Spleen (tissue), 7 donors: ENCODE data around the gene TRMT61A.

Experiments
- POLR2A ChIP-seq, 3 donors: fragments of 450-650 bp; IDR thresholded peaks; one replicate each; pipeline ENCODE4 v1.5.1; 2017; ENCODE audit warnings: antibody characterized with exemption in 3 of 3, mild to moderate bottlenecking in 1 of 3
- TF ChIP-seq, protein P1 (sequence below), 11 experiments: fragments of 200-600 bp in 7 of 11; fragments of 450-650 bp in 4 of 11; sonication (generic) in 4 of 11; IDR thresholded peaks in 8 of 11; conservative IDR thresholded peaks in 3 of 11; 1 replicate in 7 of 11; 2 replicates in 4 of 11; pipeline versions ENCODE4 v1.4.0 to v1.8.0; 2016 to 2021; ENCODE audit warnings: antibody characterized with exemption in 11 of 11, inconsistent platforms in 4 of 11, mild to moderate bottlenecking in 1 of 11
- donor health status: DM: no; HTN: no; CAD: no; lungs with moderate emphysema.
- donor health status: DM: no; HTN: no; CAD: no.
- donor health status: DM: no; HTN: no; CAD: no.

DNA sequence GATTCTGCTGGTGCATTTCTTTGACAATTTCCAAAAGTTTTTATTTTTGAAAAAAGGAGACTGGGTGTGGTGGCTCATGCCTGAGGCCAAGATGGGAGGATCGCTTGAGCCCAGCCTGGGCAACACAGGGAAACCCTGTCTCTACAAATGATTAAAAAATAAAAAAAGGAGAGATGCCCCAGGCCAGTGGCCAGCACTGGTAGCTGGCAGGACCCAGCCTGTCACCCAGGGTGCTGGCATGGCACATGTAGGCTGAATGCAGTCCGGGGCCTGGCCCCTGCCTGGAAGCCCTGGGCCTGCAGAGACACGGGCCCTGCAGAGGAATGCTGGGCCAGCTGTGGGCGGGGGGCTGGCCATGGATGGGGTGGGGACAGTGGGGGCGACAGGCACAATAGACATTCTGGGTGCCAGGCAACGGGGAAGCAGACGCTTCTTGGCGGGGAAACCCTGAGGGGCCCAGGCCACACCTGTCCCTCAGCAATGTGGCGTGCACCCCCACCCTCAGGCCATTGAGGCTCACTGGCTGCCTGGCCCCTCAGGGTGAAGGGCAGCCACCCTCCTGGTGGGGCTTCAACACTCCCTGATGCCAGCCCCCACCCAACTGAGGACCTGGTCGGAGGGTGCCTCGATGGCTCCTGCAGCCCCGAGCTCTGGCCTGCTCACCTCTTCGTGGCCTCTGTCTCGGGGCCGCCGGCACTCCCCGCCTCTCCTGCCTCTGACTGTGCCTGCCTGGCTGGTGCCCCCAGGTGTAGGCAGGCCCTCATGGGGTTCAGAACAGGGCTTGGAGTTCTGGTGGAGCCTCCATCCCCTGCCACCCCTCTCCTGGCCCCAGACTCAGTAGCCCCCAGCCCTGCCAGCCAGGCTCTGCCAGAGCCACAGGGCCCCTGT lies 12.1 kb downstream of the TRMT61A start:
- no peak for TF ChIP-seq POLR2A (IDR thresholded peaks at IDR 0.05)
- TF ChIP-seq, protein P1, sequence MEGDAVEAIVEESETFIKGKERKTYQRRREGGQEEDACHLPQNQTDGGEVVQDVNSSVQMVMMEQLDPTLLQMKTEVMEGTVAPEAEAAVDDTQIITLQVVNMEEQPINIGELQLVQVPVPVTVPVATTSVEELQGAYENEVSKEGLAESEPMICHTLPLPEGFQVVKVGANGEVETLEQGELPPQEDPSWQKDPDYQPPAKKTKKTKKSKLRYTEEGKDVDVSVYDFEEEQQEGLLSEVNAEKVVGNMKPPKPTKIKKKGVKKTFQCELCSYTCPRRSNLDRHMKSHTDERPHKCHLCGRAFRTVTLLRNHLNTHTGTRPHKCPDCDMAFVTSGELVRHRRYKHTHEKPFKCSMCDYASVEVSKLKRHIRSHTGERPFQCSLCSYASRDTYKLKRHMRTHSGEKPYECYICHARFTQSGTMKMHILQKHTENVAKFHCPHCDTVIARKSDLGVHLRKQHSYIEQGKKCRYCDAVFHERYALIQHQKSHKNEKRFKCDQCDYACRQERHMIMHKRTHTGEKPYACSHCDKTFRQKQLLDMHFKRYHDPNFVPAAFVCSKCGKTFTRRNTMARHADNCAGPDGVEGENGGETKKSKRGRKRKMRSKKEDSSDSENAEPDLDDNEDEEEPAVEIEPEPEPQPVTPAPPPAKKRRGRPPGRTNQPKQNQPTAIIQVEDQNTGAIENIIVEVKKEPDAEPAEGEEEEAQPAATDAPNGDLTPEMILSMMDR (IDR thresholded peaks at IDR 0.05 in 8 of 11, conservative IDR thresholded peaks at IDR 0.05 in 3 of 11), result no peak
